ENCODE measurements around the gene DCTN5.

DCTN5 gene

GRCh38 chr16:23640931-23641765 is at the start of gene DCTN5, which contains the start of gene PALB2:
TSS of gene DCTN5 (plus strand) at chr16:23641466. CDS start at chr16:23641543, 77 bp downstream.
TSS of gene PALB2 (minus strand) at chr16:23641310. CDS start at chr16:23641157, 153 bp downstream.
- ATAC-seq (ENCODE audit: insufficient read depth, low read depth), result peak; percentile 97
- peaks cover 57% of the 10 kb centered on the region for H3K36me3 ChIP-seq (ENCODE audit: insufficient read depth, low read length)
- H3K4me1 ChIP-seq (ENCODE audit: insufficient read depth, low read length), result peaks cover 42% of the 10 kb centered on the region
- no peaks in the 10 kb centered on the region for H3K27me3 ChIP-seq (ENCODE audit: insufficient read depth, low read length, poor library complexity)
- H3K4me3 ChIP-seq (ENCODE audit: low read depth in 1 of 2, low read length in 2 of 2), result peak within 1 kb of the TSS; percentile 79 to 91
- peak within 1 kb of the TSS; percentile 90 for H2AFZ ChIP-seq (ENCODE audit: low read depth, low read length)
- H3K4me2 ChIP-seq (ENCODE audit: insufficient read depth, low read length), result peak within 1 kb of the TSS; percentile 98
- peaks cover 9% of the 10 kb centered on the region for H4K20me1 ChIP-seq (ENCODE audit: insufficient read depth, low read length)
- peak within 1 kb of the TSS; percentile 79 for H3K9ac ChIP-seq (ENCODE audit: low read depth, low read length)
- no peaks in the 10 kb centered on the region for H3K9me3 ChIP-seq (ENCODE audit: insufficient read depth, low read length, severe bottlenecking)
- H3K27ac ChIP-seq (ENCODE audit: low read length), result peak within 1 kb of the TSS; percentile 90
- peak; percentile 91 for DNase-seq
- TF ChIP-seq, protein P1, sequence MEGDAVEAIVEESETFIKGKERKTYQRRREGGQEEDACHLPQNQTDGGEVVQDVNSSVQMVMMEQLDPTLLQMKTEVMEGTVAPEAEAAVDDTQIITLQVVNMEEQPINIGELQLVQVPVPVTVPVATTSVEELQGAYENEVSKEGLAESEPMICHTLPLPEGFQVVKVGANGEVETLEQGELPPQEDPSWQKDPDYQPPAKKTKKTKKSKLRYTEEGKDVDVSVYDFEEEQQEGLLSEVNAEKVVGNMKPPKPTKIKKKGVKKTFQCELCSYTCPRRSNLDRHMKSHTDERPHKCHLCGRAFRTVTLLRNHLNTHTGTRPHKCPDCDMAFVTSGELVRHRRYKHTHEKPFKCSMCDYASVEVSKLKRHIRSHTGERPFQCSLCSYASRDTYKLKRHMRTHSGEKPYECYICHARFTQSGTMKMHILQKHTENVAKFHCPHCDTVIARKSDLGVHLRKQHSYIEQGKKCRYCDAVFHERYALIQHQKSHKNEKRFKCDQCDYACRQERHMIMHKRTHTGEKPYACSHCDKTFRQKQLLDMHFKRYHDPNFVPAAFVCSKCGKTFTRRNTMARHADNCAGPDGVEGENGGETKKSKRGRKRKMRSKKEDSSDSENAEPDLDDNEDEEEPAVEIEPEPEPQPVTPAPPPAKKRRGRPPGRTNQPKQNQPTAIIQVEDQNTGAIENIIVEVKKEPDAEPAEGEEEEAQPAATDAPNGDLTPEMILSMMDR (IDR thresholded peaks at IDR 0.05; ENCODE audit: borderline replicate concordance, extremely low read depth, low read length, poor library complexity, severe bottlenecking), result no peak
- no peak for TF ChIP-seq EZH2 (IDR thresholded peaks at IDR 0.05; ENCODE audit: borderline replicate concordance, low read depth, low read length, severe bottlenecking)
- H3K79me2 ChIP-seq (ENCODE audit: insufficient read depth, low read length), result peaks cover 76% of the 10 kb centered on the region

DNA sequence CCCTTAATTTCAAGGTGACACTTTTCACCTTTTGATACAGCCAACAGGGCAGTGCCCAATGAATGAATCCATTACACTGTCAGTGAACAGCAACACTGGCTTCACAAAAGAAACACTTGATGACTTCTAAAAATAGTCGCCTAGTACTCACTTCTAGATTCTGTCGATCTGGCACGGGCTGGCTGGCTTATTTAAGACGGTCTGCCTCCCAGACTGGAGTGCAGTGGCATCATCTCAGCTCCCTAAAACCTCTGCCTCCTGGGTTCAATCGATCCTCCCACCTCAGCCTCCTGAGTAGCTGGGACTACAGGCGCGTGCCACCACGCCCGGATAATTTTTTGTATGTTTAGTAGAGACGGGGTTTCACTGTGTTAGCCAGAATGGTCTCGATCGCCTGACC is 47.1 kb upstream of the DCTN5 start:
- Histone ChIP-seq H3K79me2 (ENCODE audit: insufficient read depth, low read length) (peaks cover 67% of the 10 kb centered on the region), H3K27me3 (ENCODE audit: insufficient read depth, low read length, poor library complexity) (no peaks in the 10 kb centered on the region), H3K4me3 (ENCODE audit: low read depth in 1 of 2, low read length in 2 of 2) (peak overlapping the region in 1 of 2 experiments; percentile 99; a peak in 1 of 4 replicates), H3K36me3 (ENCODE audit: insufficient read depth, low read length) (peaks cover 56% of the 10 kb centered on the region), H4K20me1 (ENCODE audit: insufficient read depth, low read length) (peaks cover 59% of the 10 kb centered on the region), H2AFZ (ENCODE audit: low read depth, low read length) (no peak overlapping the region), H3K4me1 (ENCODE audit: insufficient read depth, low read length) (peaks cover 32% of the 10 kb centered on the region), H3K4me2 (ENCODE audit: insufficient read depth, low read length) (peak overlapping the region; percentile 99), H3K9ac (ENCODE audit: low read depth, low read length) (no peak overlapping the region), H3K9me3 (ENCODE audit: insufficient read depth, low read length, severe bottlenecking) (no peaks in the 10 kb centered on the region), H3K27ac (ENCODE audit: low read length) (no peak overlapping the region)
- TF ChIP-seq EZH2 (IDR thresholded peaks at IDR 0.05; ENCODE audit: borderline replicate concordance, low read depth, low read length, severe bottlenecking), result no peak
- TF ChIP-seq, protein P1 (IDR thresholded peaks at IDR 0.05; ENCODE audit: borderline replicate concordance, extremely low read depth, low read length, poor library complexity, severe bottlenecking), result no peak
- DNase-seq (no peak), ATAC-seq (ENCODE audit: insufficient read depth, low read depth) (no peak)

DNA sequence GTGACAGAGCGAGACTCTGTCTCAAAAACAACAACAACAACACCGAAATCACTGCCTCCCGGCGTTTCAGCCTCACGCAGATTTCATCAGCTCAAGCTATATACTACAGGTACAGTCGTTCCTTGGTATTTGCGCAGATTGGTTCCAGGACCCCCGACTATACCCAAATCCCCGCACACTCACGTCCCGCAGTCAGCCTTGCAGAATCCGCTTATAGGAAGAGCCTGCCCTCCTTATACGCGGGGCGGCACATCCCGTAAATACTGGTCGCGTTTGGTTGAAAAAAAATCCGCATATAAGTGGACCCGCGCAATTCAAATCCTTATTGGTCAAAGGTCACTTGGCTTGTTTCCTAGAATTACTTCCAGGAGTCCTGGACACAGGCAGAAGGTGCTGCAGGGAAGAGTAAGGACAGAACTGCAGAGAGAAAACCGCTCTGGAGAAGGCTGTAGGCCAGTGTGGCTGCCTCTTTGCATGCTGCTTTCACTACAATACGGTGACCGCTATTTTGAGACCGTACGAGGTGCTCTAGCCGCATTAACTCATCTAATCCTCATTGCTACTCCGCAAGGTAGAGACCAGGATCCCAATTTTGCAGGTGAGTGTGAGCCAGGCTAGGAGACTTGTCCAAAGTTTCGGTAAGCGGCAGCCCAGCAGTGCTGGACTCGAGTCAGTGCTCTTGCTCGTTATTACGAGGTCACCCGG is 45.9 kb upstream of the DCTN5 start:
- peaks cover 43% of the 10 kb centered on the region for H3K36me3 ChIP-seq (ENCODE audit: insufficient read depth, low read length)
- H4K20me1 ChIP-seq (ENCODE audit: insufficient read depth, low read length), result peaks cover 49% of the 10 kb centered on the region
- TF ChIP-seq EZH2 (IDR thresholded peaks at IDR 0.05; ENCODE audit: borderline replicate concordance, low read depth, low read length, severe bottlenecking), result no peak
- TF ChIP-seq, protein P1 (IDR thresholded peaks at IDR 0.05; ENCODE audit: borderline replicate concordance, extremely low read depth, low read length, poor library complexity, severe bottlenecking), result no peak
- H3K9me3 ChIP-seq (ENCODE audit: insufficient read depth, low read length, severe bottlenecking), result no peaks in the 10 kb centered on the region
- peaks cover 32% of the 10 kb centered on the region for H3K4me1 ChIP-seq (ENCODE audit: insufficient read depth, low read length)
- H3K9ac ChIP-seq (ENCODE audit: low read depth, low read length), result peak overlapping the region; percentile 88
- H3K79me2 ChIP-seq (ENCODE audit: insufficient read depth, low read length), result peaks cover 55% of the 10 kb centered on the region
- H2AFZ ChIP-seq (ENCODE audit: low read depth, low read length), result peak overlapping the region; percentile 93
- H3K4me2 ChIP-seq (ENCODE audit: insufficient read depth, low read length), result peak overlapping the region; percentile 99
- peak overlapping the region; percentile 84 to 99 for H3K4me3 ChIP-seq (ENCODE audit: low read depth in 1 of 2, low read length in 2 of 2)
- no peaks in the 10 kb centered on the region for H3K27me3 ChIP-seq (ENCODE audit: insufficient read depth, low read length, poor library complexity)
- H3K27ac ChIP-seq (ENCODE audit: low read length), result peak overlapping the region; percentile 83
- DNase-seq (no peak), ATAC-seq (ENCODE audit: insufficient read depth, low read depth) (no peak)

All from DND-41 (cell line).